Measurements from ENCODE around the gene SLC25A33.

DNA sequence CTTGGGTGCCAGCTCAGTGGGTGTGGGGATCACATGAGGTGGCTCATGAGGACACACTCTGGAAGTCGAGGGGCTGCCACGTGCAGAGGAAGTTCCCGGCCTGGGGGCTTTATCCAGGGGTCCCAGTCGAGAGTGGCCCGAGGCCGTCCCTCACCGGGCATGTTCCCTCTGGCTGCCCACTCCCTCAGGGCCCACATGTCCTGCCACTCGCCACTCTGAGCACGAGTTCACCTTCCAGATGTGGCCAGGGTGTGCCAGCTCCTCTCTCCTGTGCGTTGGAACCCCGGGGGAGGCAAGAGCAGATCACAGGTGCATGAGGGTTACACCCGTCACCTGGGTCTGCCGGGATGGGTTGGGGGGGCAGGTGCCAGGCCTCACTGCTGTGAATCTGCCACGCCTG, 64.0 kb downstream of the SLC25A33 start:
- TF ChIP-seq POU5F1 (IDR thresholded peaks at IDR 0.05; ENCODE audit: low read depth, low read length) (no peak), CREB1 (IDR thresholded peaks at IDR 0.05) (no peak), EP300 (IDR thresholded peaks at IDR 0.05; ENCODE audit: borderline replicate concordance in 1 of 2, low read depth in 2 of 2, low read length in 2 of 2) (no peak), POLR2AphosphoS5 (IDR thresholded peaks at IDR 0.05; ENCODE audit: low read depth, low read length) (no peak), EZH2 (IDR thresholded peaks at IDR 0.05; ENCODE audit: low read depth, low read length, severe bottlenecking) (no peak), POLR2A (IDR thresholded peaks at IDR 0.05; ENCODE audit: control extremely low read depth in 1 of 2, low read depth in 2 of 2, low read length in 2 of 2) (no peak), YY1 (IDR thresholded peaks at IDR 0.05; ENCODE audit: low read depth, low read length) (no peak)
- TF ChIP-seq, protein P1, sequence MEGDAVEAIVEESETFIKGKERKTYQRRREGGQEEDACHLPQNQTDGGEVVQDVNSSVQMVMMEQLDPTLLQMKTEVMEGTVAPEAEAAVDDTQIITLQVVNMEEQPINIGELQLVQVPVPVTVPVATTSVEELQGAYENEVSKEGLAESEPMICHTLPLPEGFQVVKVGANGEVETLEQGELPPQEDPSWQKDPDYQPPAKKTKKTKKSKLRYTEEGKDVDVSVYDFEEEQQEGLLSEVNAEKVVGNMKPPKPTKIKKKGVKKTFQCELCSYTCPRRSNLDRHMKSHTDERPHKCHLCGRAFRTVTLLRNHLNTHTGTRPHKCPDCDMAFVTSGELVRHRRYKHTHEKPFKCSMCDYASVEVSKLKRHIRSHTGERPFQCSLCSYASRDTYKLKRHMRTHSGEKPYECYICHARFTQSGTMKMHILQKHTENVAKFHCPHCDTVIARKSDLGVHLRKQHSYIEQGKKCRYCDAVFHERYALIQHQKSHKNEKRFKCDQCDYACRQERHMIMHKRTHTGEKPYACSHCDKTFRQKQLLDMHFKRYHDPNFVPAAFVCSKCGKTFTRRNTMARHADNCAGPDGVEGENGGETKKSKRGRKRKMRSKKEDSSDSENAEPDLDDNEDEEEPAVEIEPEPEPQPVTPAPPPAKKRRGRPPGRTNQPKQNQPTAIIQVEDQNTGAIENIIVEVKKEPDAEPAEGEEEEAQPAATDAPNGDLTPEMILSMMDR (IDR thresholded peaks at IDR 0.05; ENCODE audit: control extremely low read depth in 1 of 3, insufficient read depth in 1 of 3, low read depth in 1 of 3, low read length in 3 of 3) = no peak
- TF ChIP-seq, protein P2, sequence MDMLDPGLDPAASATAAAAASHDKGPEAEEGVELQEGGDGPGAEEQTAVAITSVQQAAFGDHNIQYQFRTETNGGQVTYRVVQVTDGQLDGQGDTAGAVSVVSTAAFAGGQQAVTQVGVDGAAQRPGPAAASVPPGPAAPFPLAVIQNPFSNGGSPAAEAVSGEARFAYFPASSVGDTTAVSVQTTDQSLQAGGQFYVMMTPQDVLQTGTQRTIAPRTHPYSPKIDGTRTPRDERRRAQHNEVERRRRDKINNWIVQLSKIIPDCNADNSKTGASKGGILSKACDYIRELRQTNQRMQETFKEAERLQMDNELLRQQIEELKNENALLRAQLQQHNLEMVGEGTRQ (IDR thresholded peaks at IDR 0.05; ENCODE audit: low read length) = no peak

Measured in H1 (cell line).